Stimulated activated CD4-positive, alpha-beta T cell treated with anti-CD3 and anti-CD28 coated beads, TNF-alpha, amount 100 ng/mL, for 1 hour (primary cell): ENCODE measurements around the gene BLCAP.

Source experiments
- DNase-seq, 3 donors: peaks; one replicate each; pipeline ENCODE4 v3.0.0-alpha.2; 2020; ENCODE audit warnings: low read depth in 3 of 3, low spot score in 1 of 3

BLCAP gene

DNA sequence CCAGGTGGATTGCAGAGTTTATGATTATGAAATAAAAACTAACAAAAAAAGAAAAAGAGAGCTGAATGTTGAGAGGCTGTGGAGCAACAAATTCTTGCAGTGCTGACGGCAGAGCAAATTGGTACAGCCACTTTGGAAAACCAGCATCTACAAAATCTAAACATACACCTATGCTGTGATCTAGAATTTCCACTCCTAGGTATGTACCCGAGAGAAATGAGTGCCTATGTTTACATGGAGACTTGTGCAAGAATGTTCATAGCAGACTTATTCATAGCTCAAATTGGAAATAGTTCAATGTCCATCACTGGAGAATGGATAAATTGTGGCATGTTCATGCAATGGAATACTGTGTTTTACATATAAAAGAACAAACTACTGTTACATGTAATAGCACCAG lies 3.0 kb upstream of the BLCAP start:
- DNase-seq: no peak

DNA sequence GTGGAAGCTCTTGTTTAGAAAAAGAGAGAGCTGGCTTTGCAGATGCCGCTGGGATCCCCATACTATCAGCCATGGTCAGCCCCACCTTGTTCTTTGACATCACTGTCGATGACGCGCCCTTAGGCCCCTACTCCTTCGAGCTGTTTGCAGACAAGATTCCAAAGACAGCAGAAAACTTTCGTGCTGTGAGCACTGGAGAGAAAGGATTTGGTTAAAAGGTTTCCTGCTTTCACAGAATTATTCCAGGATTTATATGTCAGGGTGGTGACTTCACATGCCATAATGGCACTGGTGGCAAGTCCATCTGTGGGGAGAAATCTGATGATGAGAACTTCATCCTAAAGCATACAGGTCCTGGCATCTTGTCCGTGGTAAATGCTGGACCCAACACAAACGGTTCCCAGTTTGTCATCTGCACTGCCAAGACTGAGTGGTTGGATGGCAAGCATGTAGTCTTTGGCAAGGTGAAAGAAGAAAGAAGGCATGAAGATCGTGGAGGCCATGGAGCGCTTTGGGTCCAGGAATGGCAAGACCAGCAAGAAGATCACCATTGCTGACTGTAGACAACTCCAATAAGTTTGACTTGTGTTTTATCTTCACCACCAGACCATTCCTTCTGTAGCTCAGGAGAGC lies 2.4 kb upstream of the BLCAP start:
- no peak for DNase-seq

DNA sequence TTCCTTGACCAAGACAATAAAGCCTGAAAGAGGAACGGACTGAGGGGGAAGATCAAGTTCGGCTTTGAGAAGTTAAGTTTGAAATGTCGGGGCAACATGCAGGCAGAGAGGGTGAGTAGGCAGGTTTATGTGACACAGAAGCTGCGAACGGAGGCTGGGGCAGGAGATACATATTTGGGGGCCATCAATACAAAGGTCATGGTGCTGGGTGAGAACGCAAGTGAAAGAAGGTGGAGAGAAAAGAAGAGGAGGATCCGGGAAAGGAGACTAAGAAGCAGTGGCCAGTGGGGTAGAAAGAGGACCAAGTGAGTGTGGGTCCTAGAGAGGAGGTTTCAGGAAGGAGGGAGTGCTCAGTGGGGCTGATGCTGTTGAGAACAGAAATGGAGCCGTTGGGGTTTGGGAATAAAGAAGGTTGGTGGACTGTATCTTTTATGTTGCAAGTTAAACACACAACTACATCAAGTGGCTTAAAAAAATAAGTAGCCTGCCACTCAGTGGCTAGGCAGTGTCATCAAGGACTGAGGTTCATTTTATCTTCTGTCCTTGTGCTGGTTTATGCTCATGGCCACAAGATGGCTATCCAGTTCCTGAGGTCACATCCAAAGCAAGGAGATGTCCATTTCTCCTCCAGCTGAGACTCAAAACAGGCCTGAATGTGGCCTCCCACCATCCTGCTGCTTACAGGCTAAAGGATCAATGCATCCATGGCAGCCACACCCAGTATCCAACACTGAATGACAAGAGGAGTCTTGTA lies 1.7 kb upstream of the BLCAP start:
- no peak for DNase-seq

DNA sequence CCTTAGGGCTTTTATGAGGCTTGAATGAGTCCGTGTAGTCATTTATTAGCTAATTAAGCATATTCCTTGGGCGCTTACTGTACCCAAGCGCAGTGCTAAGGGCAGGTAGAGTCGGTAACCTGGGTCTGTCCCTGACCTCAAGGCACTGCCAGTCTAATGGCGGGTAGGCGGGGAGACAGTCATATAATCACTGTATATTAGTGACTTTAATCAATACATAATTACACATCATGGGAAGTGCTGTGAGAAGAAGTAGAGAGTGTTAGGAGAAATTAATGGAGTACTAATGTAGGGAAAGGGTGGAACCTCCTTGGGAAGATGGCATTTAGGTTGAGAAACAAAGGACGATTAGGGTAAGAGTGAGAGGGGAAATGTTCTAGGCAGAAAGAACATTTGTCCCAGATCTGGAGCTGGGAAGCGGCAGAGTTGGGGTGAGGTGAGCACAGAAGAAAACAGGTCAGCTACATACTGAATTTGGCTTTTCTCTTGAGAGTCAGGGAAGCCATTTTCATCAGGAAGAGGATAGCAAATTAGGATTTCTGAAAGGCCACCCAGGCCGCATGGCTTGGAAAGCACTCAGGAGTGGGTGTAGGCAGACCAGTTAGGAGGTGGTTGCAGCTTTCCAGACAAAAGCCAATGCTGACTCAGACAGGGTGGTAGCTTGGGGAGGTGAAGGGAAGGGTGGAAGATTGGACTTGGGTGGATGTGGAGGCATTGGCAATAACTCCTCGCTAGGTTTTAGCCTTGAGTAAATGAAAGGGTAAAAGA lies 954 bp upstream of the BLCAP start:
- DNase-seq: no peak

DNA sequence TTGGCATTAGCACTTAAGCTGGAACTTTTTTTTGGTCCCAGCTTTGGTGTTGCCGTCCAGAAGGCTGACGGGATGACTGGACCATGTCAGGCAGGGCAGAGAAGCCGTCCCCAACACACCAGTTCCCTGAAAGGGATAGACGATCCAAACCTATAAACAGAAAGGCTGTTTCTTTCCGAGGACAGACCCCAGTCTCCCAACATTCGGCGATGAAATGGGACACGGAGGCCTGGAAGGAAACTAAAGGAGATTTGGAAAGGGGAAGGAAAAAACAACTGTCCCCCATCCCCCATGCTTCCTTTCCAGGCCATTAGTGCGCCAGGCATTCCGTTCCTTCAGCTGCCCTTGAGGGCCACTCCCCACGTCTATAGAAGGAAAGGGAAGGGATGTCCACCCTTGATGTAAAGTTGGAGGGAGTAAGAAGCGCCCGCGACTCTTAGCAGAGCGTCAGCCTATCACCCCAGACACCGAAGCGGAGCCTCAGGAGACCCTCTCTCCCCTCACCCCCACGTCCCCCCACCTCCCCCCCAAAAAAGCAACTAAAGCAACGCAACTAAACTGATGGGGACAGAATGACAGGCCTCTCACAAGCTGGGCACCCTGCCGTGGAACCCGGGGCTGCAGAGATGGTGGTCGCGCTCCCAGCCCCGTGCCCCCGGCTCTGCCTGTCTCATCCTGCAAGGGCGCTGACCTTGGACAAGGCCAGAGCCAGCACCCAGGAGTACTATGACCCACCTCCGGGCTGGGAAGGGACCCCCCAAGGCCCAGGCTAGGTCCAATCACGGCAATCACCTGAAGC lies 638 bp downstream of the BLCAP start:
- no peak for DNase-seq

DNA sequence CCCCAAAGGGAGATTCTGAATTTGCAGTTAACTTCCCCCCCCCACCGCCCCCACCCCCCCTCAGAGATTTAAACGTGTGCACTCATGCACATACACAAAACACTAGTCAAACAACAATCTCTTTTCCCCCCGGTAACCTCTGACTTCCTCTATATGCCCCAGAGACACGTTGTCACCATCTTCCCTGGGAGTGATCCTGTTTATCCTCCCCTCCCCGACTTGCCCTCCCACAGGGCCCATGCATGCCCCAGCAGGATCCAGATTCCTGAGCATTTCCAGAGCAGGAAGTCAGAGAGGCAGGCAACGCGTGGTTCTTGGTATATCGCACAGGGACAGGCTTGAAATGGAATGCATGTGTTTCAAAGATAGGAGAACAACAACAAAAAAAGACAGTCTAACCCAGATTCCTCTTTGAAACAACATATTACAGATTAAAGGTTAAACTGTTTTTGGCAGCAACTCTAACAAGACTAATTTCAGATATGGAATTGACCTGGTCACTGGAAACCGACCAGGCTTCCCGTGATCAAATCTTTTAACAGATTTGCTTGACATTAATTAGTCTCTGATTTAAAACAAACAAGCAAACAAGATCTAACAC lies 1.3 kb downstream of the BLCAP start:
- DNase-seq: no peak

DNA sequence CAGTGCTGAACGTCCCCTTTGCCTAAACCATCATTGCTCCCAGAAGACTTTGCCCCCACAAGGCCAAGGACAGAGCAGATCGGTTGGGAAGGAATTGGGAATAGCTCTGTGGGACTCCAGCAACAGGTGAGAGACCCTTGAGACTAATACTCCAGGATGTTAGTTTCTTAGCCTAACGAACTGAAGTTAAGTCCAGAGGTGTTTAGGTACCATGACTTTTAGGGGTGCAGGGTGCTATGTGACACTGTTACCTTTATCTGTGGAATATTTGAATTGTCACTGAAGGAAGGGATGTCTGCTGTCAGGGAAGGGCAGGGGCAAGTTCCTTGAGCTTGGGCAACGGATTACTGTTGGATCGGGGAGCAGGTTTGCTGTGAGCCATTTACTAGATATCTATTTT lies 1.9 kb downstream of the BLCAP start:
- no peak for DNase-seq

DNA sequence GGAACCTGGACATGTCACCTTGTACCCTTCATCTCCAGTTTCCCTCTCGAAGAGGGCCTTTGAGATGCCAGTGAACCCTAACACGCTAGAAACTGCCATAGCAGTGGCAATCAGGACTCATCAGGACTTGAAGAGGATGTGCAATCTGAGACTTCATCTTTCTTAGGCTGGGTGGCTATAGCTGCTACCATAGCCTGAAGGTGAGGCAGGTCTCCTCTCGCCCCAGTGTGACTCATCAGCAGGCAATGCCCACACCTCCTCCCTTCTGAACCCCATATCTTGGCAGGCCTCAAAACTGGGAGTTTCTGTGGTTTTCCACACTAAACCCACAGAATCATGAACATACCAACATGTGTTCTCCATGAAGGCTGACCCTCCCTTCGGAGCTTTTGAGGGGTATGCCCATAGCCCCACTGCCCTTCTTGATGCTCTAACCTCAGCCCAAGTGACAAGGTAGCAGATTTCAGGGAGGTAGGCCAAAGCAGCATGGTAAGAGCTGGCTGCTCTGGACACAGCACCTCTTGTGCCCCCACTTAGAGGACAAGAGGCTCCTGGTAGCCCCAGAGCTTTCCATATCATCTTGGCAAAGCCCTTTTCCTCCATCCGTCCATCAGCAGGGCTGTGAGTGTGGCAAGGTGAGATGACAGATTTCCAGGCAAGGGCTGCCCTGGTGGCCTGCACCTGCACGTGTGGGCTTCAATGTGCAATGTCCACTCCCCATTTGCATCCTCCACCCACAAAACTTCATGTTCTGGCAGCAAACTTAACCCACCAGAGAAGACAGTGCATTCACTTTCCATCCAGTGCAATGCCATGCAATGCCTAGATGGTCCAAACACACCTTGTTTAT lies 2.6 kb downstream of the BLCAP start:
- no peak for DNase-seq

DNA sequence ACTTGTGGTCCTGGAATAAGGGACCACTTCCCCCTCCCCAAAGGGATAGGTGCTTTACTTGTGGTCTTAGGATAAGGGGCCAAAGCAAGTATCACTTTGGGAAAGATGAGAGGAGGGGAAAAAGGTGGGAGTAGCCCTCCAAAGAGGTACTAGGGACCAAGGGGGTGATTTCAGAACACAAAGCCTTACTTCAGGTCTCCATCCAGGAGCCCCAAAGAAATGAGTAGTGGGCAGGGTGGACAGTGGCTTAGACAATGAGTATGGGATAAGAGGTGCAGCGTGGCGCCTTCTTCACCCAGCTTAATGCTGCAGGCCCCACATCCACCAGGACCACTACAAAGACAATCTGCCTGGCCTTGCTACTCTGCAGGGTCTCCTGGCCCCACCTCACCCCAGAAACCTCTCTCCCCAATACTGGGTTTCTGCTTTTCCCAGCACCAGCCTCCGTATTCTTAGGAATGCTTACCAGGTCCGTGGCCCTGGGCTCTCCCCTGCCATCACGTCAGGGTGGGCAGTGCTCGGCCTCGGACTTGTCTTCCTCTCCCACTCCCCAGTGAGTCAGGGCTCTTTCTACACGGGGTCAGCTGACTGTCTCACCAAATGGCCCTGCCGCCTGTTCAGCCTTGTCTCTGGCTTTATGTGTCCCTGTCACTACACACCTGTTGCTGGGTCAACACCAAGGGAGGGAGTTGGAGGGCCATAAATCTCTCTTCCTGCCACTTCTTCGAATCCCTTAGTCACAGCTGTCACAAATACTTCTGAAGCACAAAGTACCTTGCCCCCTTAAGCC lies 3.6 kb downstream of the BLCAP start:
- no peak for DNase-seq

DNA sequence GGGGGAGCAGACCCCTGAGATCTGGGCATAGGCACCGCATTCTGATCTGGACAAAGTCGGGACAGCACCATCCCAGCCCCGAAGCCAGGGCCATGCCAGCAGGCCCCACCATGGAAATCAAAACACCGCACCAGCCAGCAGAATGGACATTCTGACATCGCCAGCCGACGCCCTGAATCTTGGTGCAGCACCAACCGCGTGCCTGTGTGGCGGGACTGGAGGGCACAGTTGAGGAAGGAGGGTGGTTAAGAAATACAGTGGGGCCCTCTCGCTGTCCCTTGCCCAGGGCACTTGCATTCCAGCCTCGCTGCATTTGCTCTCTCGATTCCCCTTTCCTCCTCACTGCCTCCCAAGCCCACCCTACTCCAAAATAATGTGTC lies 4.7 kb downstream of the BLCAP start:
- DNase-seq: no peak

DNA sequence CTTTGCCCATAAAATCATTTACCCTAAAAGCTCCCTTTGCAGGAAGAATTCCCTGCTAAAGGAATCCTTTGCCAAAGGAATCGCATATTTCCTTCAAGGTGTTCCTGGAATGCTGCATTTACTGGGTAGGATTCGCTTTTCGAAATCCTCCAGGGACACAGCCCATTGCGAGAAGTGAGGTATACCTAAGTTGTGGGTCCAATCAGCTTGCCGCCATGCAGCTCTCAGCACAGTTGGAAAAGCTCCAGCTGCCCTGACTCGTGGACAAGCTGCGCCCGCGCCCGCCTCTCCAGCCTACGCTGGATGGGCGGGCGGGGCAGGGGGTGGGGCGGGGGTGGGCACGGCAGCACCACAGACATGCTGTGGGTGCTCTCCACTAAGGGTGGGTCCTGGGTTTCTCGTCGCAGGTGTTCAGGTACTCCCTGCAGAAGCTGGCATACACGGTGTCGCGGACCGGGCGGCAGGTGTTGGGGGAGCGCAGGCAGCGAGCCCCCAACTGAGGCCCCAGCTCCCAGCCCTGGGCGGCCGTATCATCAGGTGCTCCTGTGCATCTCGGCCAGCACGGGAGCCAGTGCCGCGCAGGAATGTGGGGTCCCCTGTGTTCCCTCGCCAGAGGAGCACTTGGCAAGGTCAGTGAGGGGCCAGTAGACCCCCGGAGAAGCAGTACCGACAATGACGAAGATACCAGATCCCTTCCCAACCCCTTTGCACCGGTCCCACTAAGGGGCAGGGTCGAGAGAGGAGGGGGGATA lies 5.2 kb downstream of the BLCAP start:
- DNase-seq: no peak

DNA sequence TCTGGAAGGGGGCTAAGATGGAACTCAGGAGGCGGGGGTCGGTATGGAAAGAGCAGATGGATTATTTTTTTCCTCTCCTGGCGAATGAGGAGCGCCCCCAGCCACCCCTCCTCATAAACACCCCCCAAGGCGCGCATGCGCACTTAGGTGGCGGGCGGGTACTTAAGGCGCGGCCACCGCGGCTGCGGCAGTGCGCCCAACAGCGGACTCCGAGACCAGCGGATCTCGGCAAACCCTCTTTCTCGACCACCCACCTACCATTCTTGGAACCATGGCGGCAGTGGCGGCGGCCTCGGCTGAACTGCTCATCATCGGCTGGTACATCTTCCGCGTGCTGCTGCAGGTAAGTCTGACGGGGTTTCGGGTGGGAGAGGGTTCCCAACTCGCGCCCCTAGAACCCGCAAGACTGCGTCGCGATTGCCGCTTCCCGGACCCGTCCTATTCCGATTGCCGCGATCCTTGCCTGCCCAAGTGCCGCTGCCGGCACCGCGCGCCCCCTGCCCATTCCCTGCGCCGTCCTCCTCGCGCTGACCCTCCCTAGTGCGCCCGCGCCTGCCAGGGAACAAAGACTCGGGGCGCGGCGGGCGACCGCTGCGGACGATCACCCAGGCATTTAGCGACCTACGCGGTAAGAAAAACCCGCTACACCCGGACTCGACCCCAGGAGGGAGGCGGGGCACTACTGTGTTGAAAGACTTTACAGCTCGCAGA lies 6.5 kb downstream of the BLCAP start, which contains the start of gene NNAT:
Gene NNAT, plus strand, starts transcription at position 190 of the 711 bp plus-strand sequence. Its CDS starts 82 bp downstream, at position 272.
- no peak for DNase-seq

DNA sequence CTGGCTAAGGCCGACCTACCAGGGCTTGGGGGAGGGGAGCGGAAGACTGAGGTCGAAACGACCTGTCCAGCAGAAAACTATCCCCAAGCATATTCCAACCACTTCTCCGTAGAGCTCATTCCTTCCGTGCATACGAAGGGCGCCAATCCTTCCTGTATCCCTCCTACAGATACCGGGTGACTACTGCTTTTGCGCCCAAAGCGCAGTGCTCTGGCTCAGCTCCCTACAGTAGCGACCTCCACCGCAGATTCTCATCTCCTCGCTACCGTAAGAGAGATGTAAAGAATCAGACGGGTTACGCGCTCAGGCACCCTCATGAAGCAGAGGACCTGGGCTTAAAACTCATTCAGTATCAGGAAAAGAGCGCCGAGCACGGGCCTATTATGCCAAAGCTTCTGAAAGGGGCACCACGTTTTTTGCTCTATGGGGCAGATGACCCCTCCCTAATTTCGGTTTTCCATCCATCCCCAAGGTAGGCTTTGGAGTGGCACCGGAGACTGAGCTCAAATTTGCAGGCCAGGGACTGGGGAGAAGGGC lies 7.2 kb downstream of the BLCAP start:
- DNase-seq: no peak

DNA sequence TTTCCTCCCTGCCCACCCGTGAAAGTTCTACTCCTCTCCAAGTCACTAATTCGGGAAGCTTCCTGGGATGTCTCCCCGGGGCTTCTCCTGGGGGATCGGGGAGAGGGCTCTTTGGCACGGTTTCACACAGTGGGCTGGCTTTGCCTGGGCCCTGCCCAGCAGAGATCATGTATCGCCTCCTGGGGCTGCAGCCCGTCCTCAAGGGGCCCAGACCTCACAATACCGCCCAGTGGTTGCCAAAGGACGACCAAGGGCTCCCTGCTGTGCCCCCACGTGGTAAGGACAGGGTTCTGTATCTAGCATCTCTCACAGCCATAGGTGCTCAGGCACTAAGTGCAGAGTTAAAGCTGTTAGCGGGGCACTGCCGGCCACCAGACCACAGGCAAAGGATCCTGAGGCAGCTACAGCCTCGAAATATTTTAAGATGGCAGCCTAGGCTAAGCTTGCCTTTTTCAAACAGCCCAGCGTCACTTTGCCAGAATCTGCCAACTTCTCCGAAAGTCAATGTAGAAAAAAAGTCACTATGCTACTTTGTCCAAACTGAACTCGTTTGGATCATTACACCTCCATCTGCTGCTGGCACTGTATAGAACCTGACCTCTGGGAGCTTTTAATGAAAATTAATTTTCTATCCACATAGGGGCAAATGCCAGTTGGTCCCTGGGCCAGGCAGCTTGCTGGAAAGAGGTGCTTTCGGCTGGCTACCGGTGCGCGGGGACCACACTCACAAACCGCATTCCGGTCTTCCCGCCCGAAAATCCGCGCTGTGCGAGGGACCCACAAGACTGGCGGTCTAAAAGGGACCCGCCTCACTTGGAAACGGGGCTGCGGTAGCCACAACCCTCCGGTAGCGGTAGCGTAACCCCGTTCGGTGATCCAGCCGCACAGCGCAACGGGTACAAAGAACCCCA lies 7.9 kb downstream of the BLCAP start:
- no peak for DNase-seq

DNA sequence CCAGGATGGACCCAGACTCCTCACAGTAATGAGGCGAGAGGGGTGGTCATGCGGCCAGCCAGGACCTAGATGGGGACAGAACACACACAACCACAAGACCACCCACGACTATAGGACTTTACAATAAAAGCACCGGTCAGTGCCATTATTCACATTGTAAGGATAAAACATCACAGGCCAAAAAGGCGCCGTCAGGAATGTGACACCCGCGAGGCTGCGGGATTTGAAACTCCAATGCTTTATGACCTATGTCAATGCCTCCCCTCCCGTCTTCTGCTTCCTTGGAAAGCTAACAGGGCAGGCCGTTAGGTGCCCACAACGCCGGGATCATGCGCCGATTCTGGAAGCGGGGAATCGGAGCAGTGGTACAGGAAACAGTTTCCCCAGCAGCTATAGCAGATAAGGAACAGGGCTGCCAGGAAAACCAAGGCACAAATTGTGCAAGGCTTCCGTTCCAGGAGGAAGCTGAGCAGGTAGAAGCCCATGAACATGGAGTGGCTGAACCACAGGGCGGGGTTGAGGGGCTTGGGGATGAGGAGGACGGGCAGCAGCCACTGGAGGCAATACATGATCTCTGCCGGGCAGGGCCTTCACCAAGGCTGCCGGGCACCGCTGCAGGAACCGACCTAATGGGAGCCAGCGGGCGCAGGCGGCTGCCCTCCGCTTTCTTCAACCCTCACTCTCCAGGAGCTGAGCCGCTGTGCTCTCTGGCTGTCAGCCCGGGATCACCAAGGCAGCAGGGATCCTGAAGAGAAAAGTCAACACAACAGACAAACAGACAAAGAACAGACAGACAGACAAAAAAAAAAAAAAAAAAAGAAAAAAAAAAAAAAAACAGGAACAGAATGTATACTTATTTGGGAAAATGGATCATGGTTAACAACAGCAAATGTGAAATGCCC lies 8.8 kb downstream of the BLCAP start:
- DNase-seq: no peak

DNA sequence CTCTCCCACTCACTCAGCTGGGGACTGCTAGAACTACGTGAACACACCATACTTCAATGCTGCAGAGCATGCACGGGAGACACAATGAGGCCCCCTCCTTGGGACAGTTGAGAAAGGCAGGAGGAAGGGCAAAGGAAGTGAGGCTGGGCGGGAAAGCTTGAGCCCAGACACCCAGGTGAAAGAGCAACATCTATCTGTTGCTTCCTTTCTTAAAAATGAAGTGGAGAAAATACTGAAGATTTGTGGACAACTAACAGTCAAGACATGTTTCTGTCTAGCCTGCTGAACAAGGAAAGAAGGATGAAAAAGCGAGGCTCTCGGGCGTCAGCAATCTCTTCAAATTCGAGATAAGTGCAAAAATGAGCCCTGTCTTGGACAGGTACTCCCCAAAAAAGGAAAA lies 9.6 kb downstream of the BLCAP start:
- no peak for DNase-seq
